Measurements from ENCODE around the gene ZNF507. TPM values are rescaled to one million over a fixed set of nuclear protein-coding genes. Genes with fewer than 3 reads are reported as not detected.

The ZNF507 gene
- total RNA-seq, 6 experiments from 2014 or later = 7.1 to 10.9 (median 9.1) TPM

DNA sequence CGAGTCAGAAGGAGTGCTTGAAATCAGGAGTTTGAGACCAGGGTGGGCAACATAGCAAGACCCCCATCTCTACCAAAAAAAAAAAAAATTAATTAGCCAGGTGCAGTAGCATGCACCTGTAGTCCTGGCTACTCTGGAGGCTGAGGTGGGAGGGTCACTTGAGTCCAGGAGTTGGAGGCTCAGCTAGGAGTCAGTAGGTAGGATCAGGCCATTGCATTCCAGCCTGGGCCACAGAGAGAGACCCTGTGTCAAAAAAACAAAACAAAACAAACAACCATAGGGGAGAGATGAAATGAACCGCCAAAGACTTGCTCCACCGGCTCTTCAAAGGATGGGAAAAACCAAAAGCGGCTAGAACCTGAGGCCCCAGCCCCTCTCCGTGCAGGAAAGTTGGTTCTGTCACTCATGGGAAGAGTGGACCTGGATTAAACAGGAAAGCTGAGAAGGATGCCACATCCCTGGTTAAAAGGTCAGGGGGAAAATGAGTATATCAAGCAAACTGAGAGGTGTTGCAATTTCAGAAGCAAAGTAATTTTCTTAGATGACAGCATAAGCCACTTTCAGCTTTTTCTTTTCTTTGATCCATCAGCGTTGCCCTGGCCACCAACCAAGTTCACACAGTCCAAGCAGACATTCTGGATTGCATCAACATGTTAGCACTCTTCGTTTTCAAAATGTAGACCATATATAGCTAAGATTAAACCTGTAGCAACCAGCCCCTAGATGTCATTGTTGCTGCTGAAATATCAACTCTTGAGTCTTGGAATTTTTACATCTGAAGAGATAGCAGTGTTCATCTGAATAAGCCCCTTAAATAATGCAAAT is 8.9 kb upstream of the ZNF507 start:
- TF ChIP-seq POLR2A (IDR thresholded peaks at IDR 0.05) = no peak
- TF ChIP-seq, protein P1, sequence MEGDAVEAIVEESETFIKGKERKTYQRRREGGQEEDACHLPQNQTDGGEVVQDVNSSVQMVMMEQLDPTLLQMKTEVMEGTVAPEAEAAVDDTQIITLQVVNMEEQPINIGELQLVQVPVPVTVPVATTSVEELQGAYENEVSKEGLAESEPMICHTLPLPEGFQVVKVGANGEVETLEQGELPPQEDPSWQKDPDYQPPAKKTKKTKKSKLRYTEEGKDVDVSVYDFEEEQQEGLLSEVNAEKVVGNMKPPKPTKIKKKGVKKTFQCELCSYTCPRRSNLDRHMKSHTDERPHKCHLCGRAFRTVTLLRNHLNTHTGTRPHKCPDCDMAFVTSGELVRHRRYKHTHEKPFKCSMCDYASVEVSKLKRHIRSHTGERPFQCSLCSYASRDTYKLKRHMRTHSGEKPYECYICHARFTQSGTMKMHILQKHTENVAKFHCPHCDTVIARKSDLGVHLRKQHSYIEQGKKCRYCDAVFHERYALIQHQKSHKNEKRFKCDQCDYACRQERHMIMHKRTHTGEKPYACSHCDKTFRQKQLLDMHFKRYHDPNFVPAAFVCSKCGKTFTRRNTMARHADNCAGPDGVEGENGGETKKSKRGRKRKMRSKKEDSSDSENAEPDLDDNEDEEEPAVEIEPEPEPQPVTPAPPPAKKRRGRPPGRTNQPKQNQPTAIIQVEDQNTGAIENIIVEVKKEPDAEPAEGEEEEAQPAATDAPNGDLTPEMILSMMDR (IDR thresholded peaks at IDR 0.05) = peak in 1 of 4 donors; percentile 22
- WGBS (ENCODE audit: insufficient coverage, low coverage, low lambda C conversion rate, missing lambda C conversion rate) = 41% methylated on average over 7 of the region's 7 CpGs
- ATAC-seq (peak; percentile 29 to 54 (median 44)), DNase-seq (no peak)
- Histone ChIP-seq H3K27me3 (no peaks in the 10 kb centered on the region), H3K4me3 (peak overlapping the region in 1 of 3 donors; percentile 2), H3K36me3 (no peaks in the 10 kb centered on the region), H3K4me1 (peaks cover 0 to 3% (median 0%) of the 10 kb centered on the region in 4 donors), H3K9me3 (no peaks in the 10 kb centered on the region), H3K27ac (no peak overlapping the region)
- intact Hi-C loops (cut with DNase I) = no loop called here

DNA sequence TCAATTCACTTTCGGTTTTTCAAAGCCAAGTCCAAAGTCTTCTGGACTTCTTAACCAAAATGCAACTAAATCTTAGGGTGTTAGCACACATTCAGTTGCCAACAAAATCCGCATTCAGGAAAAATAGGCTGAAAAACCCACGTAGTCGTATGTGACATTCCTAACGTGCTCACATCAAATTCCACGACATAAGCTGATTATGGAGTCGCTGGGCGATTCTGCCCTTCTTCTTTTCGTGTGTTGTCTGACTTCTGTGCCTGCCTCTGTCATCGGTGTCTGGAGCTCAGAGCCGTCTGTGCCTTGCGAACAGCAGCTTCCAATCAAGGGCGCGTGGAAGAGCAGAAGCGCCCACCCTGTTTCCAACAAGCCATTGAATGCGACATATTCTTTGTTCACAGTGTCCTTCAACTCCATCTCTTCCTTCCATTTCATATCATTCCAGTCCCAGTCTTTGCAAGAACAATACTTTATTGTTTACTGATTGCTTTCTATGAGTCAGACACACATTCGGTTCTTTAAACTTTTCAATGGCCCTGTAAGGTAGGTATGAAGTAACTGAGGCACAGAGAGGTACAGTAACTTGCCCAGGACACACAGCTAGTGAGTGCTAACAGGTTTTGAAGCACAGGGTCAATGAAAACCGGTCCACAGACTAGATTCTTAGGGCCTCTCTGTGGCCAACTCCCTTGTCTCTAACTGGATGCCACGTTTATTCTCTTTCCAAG is 8.2 kb upstream of the ZNF507 start:
- intact Hi-C loops (cut with DNase I) = no loop called here
- TF ChIP-seq POLR2A (IDR thresholded peaks at IDR 0.05) = no peak
- TF ChIP-seq, protein P1 (IDR thresholded peaks at IDR 0.05) = no peak

DNA sequence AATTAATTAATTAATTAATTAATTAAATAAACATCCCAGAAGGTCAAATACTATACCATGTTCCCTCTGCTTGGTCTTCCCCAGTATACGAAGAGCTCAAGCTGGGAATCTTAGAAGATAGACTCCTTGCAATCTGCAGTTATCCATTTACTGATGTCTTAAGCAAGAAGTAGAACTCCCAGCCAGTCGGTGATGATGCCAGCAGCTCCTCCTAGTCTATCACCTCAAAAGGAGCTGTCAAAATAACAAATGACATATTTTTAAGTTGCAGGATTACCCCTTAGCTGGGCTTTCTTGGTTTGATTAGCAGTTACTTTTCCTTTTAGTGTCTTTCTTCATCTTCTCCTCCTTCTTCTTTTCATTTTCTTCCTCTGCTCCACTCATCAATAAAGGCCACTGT is 6.0 kb upstream of the ZNF507 start:
- no peaks in the 10 kb centered on the region for H3K36me3 ChIP-seq
- no peak for DNase-seq
- H3K4me1 ChIP-seq = peaks cover 0 to 3% (median 0%) of the 10 kb centered on the region in 4 donors
- TF ChIP-seq, protein P1 (IDR thresholded peaks at IDR 0.05) = no peak
- no peak for TF ChIP-seq POLR2A (IDR thresholded peaks at IDR 0.05)
- no peaks in the 10 kb centered on the region for H3K27me3 ChIP-seq
- ATAC-seq = no peak
- no peaks in the 10 kb centered on the region for H3K9me3 ChIP-seq
- intact Hi-C loops (cut with DNase I) = no loop called here
- H3K4me3 ChIP-seq = no peak overlapping the region
- WGBS (ENCODE audit: insufficient coverage, low coverage, low lambda C conversion rate, missing lambda C conversion rate) = 82% methylated on average over 2 of the region's 2 CpGs
- H3K27ac ChIP-seq = no peak overlapping the region

More for the DNA sequence above, 8.2 kb upstream of the ZNF507 start:
- no peak overlapping the region for H3K27ac ChIP-seq
- peak overlapping the region in 1 of 3 donors; percentile 2 for H3K4me3 ChIP-seq
- H3K4me1 ChIP-seq = peaks cover 0 to 3% (median 0%) of the 10 kb centered on the region in 4 donors
- ATAC-seq (no peak), DNase-seq (no peak)
- H3K9me3 ChIP-seq = no peaks in the 10 kb centered on the region
- WGBS (ENCODE audit: insufficient coverage, low coverage, low lambda C conversion rate, missing lambda C conversion rate) = 77% methylated on average over 15 of the region's 19 CpGs
- H3K36me3 ChIP-seq = no peaks in the 10 kb centered on the region
- no peaks in the 10 kb centered on the region for H3K27me3 ChIP-seq

GRCh38 chr19:32339988-32340874 is 5.2 kb upstream of the ZNF507 start:
- no peak for TF ChIP-seq POLR2A (IDR thresholded peaks at IDR 0.05)
- TF ChIP-seq, protein P1 (IDR thresholded peaks at IDR 0.05) = peak; percentile 62 to 88 (median 74)
- intact Hi-C loops (cut with DNase I) = no loop called here
- Histone ChIP-seq H3K4me1 (peaks cover 0 to 3% (median 0%) of the 10 kb centered on the region in 4 donors), H3K27me3 (no peaks in the 10 kb centered on the region), H3K9me3 (no peaks in the 10 kb centered on the region), H3K27ac (no peak overlapping the region), H3K4me3 (no peak overlapping the region), H3K36me3 (no peaks in the 10 kb centered on the region)
- ATAC-seq (peak; percentile 94 to 97 (median 94)), DNase-seq (peak; percentile 73 to 84 (median 81))
- 41% methylated on average over 13 of the region's 18 CpGs for WGBS (ENCODE audit: insufficient coverage, low coverage, low lambda C conversion rate, missing lambda C conversion rate)

Data from right lobe of liver (tissue), 6 donors.